K562 (cell line): ENCODE measurements around the gene PLEKHA5. TPM values are rescaled to one million over a fixed set of nuclear protein-coding genes. Genes with fewer than 3 reads are reported as not detected.

Experiments
- HNRNPK ChIP-seq: fragments of 200-400 bp; formaldehyde crosslinking; IDR thresholded peaks from one replicate; pipeline ENCODE4 v1.6.1; 2018; ENCODE audit warnings: mild to moderate bottlenecking, low read depth, low read length; ENCODE audit not compliant: poor library complexity, severe bottlenecking
- MAFF ChIP-seq: IDR thresholded peaks from 2 replicates; pipeline ENCODE4 v1.6.1; 2012; ENCODE audit warnings: low read length, improper control_type of control experiment
- MAFG ChIP-seq: fragments of 450-650 bp; conservative IDR thresholded peaks from 2 replicates; pipeline ENCODE4 v1.6.1; 2016; ENCODE audit warnings: missing genetic modification characterization, missing compliant biosample characterization
- MAZ ChIP-seq, 2 experiments: fragments of 450-650 bp in 1 of 2; sonication (generic) in 1 of 2; formaldehyde crosslinking; IDR thresholded peaks in 1 of 2; conservative IDR thresholded peaks in 1 of 2; 2 replicates each; pipeline versions ENCODE4 v1.4.0 to v1.5.0; 2020; ENCODE audit warnings: mild to moderate bottlenecking in 1 of 2, missing genetic modification reagents in 1 of 2
- RBM39 ChIP-seq: fragments of 200-400 bp; formaldehyde crosslinking; optimal IDR thresholded peaks from 2 replicates; pipeline ENCODE3; 2018; ENCODE audit warnings: low read depth, low read length
- ZNF586 ChIP-seq: fragments of 450-650 bp; formaldehyde crosslinking; conservative IDR thresholded peaks from 2 replicates; pipeline ENCODE4 v1.4.0; 2020; ENCODE audit warnings: mild to moderate bottlenecking, moderate library complexity
- ZNF785 ChIP-seq: fragments of 250-450 bp; sonication (Bioruptor Pico); IDR thresholded peaks from 2 replicates; pipeline ENCODE4 v1.4.0; 2020; ENCODE audit warnings: mild to moderate bottlenecking
- polyA plus RNA-seq, 8 experiments: library from polyadenylated mRNA; depleted of rRNA in 4 of 8; stranded (reverse) in 5 of 8; unstranded in 3 of 8; fragments of >200 nt; fragmentation: Nextera tagmentation in 2 of 8; fragmentation: Illumina TruSeq in 1 of 8; extraction: Ambion mirVana in 2 of 8; extraction: Trizol in 1 of 8; gene quantifications; 2 replicates each; pipeline versions ENCODE4 v1.2.1 to v1.2.3, GENCODE V29; 2011 to 2014; ENCODE audit warnings: inconsistent platforms in 1 of 8, missing spikeins in 1 of 8
- total RNA-seq, 7 experiments: library from RNA; depleted of rRNA in 6 of 7; stranded (reverse); fragments of >200 nt in 6 of 7; fragmentation: Illumina TruSeq in 2 of 7; extraction: Trizol in 2 of 7; gene quantifications; 2 replicates each; pipeline versions ENCODE4 v1.2.1 to v1.2.3, GENCODE V29; 2011 to 2021; ENCODE audit warnings: low replicate concordance in 1 of 7
- TF ChIP-seq, protein P1 (sequence below): fragments of 250-450 bp; sonication (Bioruptor Pico); IDR thresholded peaks from 2 replicates; pipeline ENCODE4 v1.8.0; 2021; ENCODE audit warnings: mild to moderate bottlenecking, moderate library complexity
- TF ChIP-seq, protein P2 (sequence below), 3 experiments: fragments of 200-800 bp in 1 of 3; fragments of 250-450 bp in 1 of 3; fragments of 450-650 bp in 1 of 3; sonication (Bioruptor Pico) in 1 of 3; sonication (Bioruptor generic) in 1 of 3; formaldehyde crosslinking in 1 of 3; IDR thresholded peaks; 2 replicates each; pipeline versions ENCODE4 v1.6.1 to v1.8.0; 2016 to 2022; ENCODE audit warnings: mild to moderate bottlenecking in 2 of 3, missing genetic modification characterization in 2 of 3, missing compliant biosample characterization in 1 of 3, moderate library complexity in 1 of 3
- TF ChIP-seq, protein P3 (sequence below): fragments of 250-450 bp; sonication (Bioruptor Pico); IDR thresholded peaks from 2 replicates; pipeline ENCODE4 v1.4.0; 2020; ENCODE audit warnings: mild to moderate bottlenecking, moderate library complexity
- TF ChIP-seq, protein P4 (sequence below): sonication (generic); formaldehyde crosslinking; IDR thresholded peaks from 2 replicates; pipeline ENCODE4 v1.8.0; 2022; ENCODE audit warnings: missing genetic modification reagents, mild to moderate bottlenecking, borderline replicate concordance

The PLEKHA5 gene
- total and polyA plus RNA-seq, 9 of the 15 experiments (the other 6 are each of a cell fraction or from before 2014, with no cell fraction given) = 7.2 to 26.2 (median 17.4) TPM

DNA sequence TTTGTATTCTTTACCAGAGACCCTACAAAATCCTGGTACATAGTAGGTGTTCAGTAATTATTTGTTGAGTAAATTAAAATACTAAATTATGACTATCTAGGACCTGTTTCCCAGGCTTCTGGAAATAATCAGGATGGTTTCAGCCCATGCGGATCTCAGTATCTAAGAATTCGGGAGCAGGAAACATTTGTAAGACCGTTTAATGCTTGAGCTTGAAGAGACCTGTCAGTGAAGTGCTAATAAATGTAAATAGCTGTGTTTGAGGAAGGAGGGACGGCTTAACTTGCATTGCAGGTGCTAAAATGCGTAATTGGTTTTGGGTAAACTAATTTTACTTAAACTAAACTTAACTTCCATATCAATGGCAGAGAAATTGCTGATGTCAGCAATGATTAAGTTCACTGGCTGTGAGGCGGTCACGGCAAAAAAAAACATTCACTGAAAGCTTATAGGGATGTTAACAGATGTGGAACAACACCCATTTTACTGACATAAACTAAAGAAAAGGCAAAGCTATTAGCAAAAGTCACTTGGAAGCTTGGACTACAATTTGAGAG, 281.2 kb downstream of the PLEKHA5 start (continued):
- TF ChIP-seq MAFF (peak; percentile 93), RBM39 (no peak), MAFG (tag) (peak; percentile 80), ZNF785 (CRISPR knock-in tag) (no peak), MAZ (CRISPR knock-in tag; conservative IDR thresholded peaks at IDR 0.05 in 1 of 2, IDR thresholded peaks at IDR 0.05 in 1 of 2) (no peak), ZNF586 (CRISPR knock-in tag) (no peak), HNRNPK (no peak)
- TF ChIP-seq, protein P1, sequence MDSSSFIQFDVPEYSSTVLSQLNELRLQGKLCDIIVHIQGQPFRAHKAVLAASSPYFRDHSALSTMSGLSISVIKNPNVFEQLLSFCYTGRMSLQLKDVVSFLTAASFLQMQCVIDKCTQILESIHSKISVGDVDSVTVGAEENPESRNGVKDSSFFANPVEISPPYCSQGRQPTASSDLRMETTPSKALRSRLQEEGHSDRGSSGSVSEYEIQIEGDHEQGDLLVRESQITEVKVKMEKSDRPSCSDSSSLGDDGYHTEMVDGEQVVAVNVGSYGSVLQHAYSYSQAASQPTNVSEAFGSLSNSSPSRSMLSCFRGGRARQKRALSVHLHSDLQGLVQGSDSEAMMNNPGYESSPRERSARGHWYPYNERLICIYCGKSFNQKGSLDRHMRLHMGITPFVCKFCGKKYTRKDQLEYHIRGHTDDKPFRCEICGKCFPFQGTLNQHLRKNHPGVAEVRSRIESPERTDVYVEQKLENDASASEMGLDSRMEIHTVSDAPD (CRISPR knock-in tag) = no peak
- TF ChIP-seq, protein P2, sequence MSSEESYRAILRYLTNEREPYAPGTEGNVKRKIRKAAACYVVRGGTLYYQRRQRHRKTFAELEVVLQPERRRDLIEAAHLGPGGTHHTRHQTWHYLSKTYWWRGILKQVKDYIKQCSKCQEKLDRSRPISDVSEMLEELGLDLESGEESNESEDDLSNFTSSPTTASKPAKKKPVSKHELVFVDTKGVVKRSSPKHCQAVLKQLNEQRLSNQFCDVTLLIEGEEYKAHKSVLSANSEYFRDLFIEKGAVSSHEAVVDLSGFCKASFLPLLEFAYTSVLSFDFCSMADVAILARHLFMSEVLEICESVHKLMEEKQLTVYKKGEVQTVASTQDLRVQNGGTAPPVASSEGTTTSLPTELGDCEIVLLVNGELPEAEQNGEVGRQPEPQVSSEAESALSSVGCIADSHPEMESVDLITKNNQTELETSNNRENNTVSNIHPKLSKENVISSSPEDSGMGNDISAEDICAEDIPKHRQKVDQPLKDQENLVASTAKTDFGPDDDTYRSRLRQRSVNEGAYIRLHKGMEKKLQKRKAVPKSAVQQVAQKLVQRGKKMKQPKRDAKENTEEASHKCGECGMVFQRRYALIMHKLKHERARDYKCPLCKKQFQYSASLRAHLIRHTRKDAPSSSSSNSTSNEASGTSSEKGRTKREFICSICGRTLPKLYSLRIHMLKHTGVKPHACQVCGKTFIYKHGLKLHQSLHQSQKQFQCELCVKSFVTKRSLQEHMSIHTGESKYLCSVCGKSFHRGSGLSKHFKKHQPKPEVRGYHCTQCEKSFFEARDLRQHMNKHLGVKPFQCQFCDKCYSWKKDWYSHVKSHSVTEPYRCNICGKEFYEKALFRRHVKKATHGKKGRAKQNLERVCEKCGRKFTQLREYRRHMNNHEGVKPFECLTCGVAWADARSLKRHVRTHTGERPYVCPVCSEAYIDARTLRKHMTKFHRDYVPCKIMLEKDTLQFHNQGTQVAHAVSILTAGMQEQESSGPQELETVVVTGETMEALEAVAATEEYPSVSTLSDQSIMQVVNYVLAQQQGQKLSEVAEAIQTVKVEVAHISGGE (CRISPR knock-in tag; IDR thresholded peaks at IDR 0.05) = no peak
- TF ChIP-seq, protein P3, sequence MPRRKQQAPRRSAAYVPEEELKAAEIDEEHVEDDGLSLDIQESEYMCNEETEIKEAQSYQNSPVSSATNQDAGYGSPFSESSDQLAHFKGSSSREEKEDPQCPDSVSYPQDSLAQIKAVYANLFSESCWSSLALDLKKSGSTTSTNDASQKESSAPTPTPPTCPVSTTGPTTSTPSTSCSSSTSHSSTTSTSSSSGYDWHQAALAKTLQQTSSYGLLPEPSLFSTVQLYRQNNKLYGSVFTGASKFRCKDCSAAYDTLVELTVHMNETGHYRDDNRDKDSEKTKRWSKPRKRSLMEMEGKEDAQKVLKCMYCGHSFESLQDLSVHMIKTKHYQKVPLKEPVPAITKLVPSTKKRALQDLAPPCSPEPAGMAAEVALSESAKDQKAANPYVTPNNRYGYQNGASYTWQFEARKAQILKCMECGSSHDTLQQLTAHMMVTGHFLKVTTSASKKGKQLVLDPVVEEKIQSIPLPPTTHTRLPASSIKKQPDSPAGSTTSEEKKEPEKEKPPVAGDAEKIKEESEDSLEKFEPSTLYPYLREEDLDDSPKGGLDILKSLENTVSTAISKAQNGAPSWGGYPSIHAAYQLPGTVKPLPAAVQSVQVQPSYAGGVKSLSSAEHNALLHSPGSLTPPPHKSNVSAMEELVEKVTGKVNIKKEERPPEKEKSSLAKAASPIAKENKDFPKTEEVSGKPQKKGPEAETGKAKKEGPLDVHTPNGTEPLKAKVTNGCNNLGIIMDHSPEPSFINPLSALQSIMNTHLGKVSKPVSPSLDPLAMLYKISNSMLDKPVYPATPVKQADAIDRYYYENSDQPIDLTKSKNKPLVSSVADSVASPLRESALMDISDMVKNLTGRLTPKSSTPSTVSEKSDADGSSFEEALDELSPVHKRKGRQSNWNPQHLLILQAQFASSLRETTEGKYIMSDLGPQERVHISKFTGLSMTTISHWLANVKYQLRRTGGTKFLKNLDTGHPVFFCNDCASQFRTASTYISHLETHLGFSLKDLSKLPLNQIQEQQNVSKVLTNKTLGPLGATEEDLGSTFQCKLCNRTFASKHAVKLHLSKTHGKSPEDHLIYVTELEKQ (CRISPR knock-in tag) = no peak
- TF ChIP-seq, protein P4, sequence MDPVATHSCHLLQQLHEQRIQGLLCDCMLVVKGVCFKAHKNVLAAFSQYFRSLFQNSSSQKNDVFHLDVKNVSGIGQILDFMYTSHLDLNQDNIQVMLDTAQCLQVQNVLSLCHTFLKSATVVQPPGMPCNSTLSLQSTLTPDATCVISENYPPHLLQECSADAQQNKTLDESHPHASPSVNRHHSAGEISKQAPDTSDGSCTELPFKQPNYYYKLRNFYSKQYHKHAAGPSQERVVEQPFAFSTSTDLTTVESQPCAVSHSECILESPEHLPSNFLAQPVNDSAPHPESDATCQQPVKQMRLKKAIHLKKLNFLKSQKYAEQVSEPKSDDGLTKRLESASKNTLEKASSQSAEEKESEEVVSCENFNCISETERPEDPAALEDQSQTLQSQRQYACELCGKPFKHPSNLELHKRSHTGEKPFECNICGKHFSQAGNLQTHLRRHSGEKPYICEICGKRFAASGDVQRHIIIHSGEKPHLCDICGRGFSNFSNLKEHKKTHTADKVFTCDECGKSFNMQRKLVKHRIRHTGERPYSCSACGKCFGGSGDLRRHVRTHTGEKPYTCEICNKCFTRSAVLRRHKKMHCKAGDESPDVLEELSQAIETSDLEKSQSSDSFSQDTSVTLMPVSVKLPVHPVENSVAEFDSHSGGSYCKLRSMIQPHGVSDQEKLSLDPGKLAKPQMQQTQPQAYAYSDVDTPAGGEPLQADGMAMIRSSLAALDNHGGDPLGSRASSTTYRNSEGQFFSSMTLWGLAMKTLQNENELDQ (CRISPR knock-in tag) = no peak
